IMR-90 (cell line): Measurements from ENCODE around the gene DICER1. TPM values are rescaled to one million over a fixed set of nuclear protein-coding genes. Genes with fewer than 3 reads are reported as not detected.

Experiments used
- ATAC-seq: fragments of 200-7000 bp; cut with Tn5 transposase; 2 replicates; pipeline ENCODE4 v1.9.1; 2020; ENCODE audit warnings: low read depth, mild to moderate bottlenecking, moderate library complexity
- BruUV-seq: library from RNA; stranded (reverse); fragments of 400-500 nt; replicated peaks from 2 replicates; lab custom pipeline; 2021; lab: Mats Ljungman, UMichigan
- CTCF ChIA-PET: fragments of 300-600 bp; formaldehyde crosslinking; extraction: SDS; loops from one replicate; lab custom pipeline; 2021; ENCODE audit warnings: antibody characterized with exemption; lab: Yijun Ruan, JAX
- POLR2A ChIA-PET: fragments of 300-600 bp; sonication (Branson Sonifier 250); formaldehyde crosslinking; loops from one replicate; lab custom pipeline; 2022; ENCODE audit warnings: antibody characterized with exemption; ENCODE audit not compliant: unreplicated experiment; lab: Charles Lee
- DNase-seq: peaks from one replicate; pipeline ENCODE4 v3.0.0; 2013
- H2AFZ ChIP-seq: replicated peaks from 2 replicates; pipeline ENCODE3; 2013; ENCODE audit warnings: low read length, mild to moderate bottlenecking; ENCODE audit not compliant: poor library complexity
- H2AK5ac ChIP-seq: 2 replicates; pipeline ENCODE4 v1.6.1; 2013; ENCODE audit warnings: low read depth, low read length, inconsistent platforms
- H2AK9ac ChIP-seq: replicated peaks from 2 replicates; pipeline ENCODE3; 2013; ENCODE audit warnings: mild to moderate bottlenecking, low read depth, low read length, moderate library complexity; ENCODE audit not compliant: poor library complexity
- H2BK120ac ChIP-seq: 2 replicates; pipeline ENCODE4 v1.6.1; 2013; ENCODE audit warnings: low read depth, low read length, inconsistent platforms
- H2BK15ac ChIP-seq: 3 replicates; pipeline ENCODE4 v1.6.1; 2013; ENCODE audit warnings: low read depth, low read length, inconsistent platforms
- H2BK20ac ChIP-seq: 2 replicates; pipeline ENCODE4 v1.6.1; 2013; ENCODE audit warnings: low read depth, mild to moderate bottlenecking, inconsistent platforms, low read length, moderate library complexity
- H2BK5ac ChIP-seq: 2 replicates; pipeline ENCODE4 v1.6.1; 2013; ENCODE audit warnings: mild to moderate bottlenecking, low read depth, low read length, inconsistent platforms; ENCODE audit not compliant: poor library complexity, severe bottlenecking
- H3K14ac ChIP-seq: replicated peaks from 2 replicates; pipeline ENCODE4 v1.6.1; 2013; ENCODE audit warnings: low read depth, low read length, inconsistent platforms
- H3K18ac ChIP-seq: 2 replicates; pipeline ENCODE4 v1.6.1; 2013; ENCODE audit warnings: low read depth, low read length, control low read depth
- H3K23ac ChIP-seq: 2 replicates; pipeline ENCODE4 v1.6.1; 2013; ENCODE audit warnings: low read depth, low read length, inconsistent platforms
- H3K27ac ChIP-seq: 2 replicates; pipeline ENCODE4 v1.5.1; 2013; ENCODE audit warnings: mild to moderate bottlenecking, control low read depth, low read length; ENCODE audit not compliant: insufficient read depth
- H3K27me3 ChIP-seq: 2 replicates; pipeline ENCODE4 v1.6.1; 2013; ENCODE audit warnings: low read length; ENCODE audit not compliant: control insufficient read depth, insufficient read depth
- H3K36me3 ChIP-seq: 2 replicates; pipeline ENCODE4 v1.6.1; 2013; ENCODE audit warnings: low read length, mixed read lengths; ENCODE audit not compliant: control insufficient read depth, insufficient read depth
- H3K4ac ChIP-seq: 2 replicates; pipeline ENCODE4 v1.6.1; 2013; ENCODE audit warnings: low read depth, low read length, inconsistent platforms
- H3K4me1 ChIP-seq: 2 replicates; pipeline ENCODE4 v1.6.1; 2013; ENCODE audit warnings: low read length, mixed read lengths; ENCODE audit not compliant: control insufficient read depth, insufficient read depth
- H3K4me2 ChIP-seq: 2 replicates; pipeline ENCODE4 v1.6.1; 2013; ENCODE audit warnings: low read depth, mild to moderate bottlenecking, control low read depth, low read length, moderate library complexity
- H3K4me3 ChIP-seq: 2 replicates; pipeline ENCODE4 v1.5.1; 2013; ENCODE audit warnings: low read depth, mild to moderate bottlenecking, control low read depth, low read length, moderate library complexity; ENCODE audit not compliant: insufficient read depth
- H3K56ac ChIP-seq: 2 replicates; pipeline ENCODE4 v1.6.1; 2013; ENCODE audit warnings: low read length, inconsistent platforms; ENCODE audit not compliant: insufficient read depth; ENCODE audit errors: extremely low read depth
- H3K79me1 ChIP-seq, 2 experiments: 2 replicates each; pipeline ENCODE4 v1.6.1; 2013; ENCODE audit warnings: low read length in 2 of 2, inconsistent platforms in 1 of 2, low read depth in 1 of 2
- H3K9ac ChIP-seq: 2 replicates; pipeline ENCODE4 v1.6.1; 2013; ENCODE audit warnings: low read depth, low read length, control low read depth
- H3K9me1 ChIP-seq: 2 replicates; pipeline ENCODE4 v1.6.1; 2013; ENCODE audit warnings: low read length, inconsistent platforms; ENCODE audit not compliant: insufficient read depth
- H3K9me3 ChIP-seq: 2 replicates; pipeline ENCODE4 v1.6.1; 2013; ENCODE audit warnings: low read length; ENCODE audit not compliant: control insufficient read depth, insufficient read depth
- H4K20me1 ChIP-seq: 2 replicates; pipeline ENCODE4 v1.6.1; 2013; ENCODE audit warnings: low read length, inconsistent platforms; ENCODE audit not compliant: insufficient read depth
- H4K5ac ChIP-seq: 2 replicates; pipeline ENCODE4 v1.6.1; 2013; ENCODE audit warnings: mild to moderate bottlenecking, low read depth, low read length, control low read depth
- H4K8ac ChIP-seq, 2 experiments: 2 replicates each; pipeline ENCODE4 v1.6.1; 2013; ENCODE audit warnings: low read depth in 2 of 2, low read length in 2 of 2, control low read depth in 1 of 2, inconsistent platforms in 1 of 2
- H4K91ac ChIP-seq: 2 replicates; pipeline ENCODE4 v1.6.1; 2013; ENCODE audit warnings: low read depth, low read length, inconsistent platforms; ENCODE audit not compliant: insufficient read depth
- MAFK ChIP-seq: IDR thresholded peaks from 2 replicates; pipeline ENCODE4 v1.6.1; 2012; ENCODE audit warnings: low read depth, low read length, improper control_type of control experiment
- MXI1 ChIP-seq: IDR thresholded peaks from 2 replicates; pipeline ENCODE4 v1.6.1; 2012; ENCODE audit warnings: low read depth, mild to moderate bottlenecking, low read length, moderate library complexity, borderline replicate concordance
- RCOR1 ChIP-seq: IDR thresholded peaks from 2 replicates; pipeline ENCODE4 v1.6.1; 2012; ENCODE audit warnings: mild to moderate bottlenecking, low read length, improper control_type of control experiment; ENCODE audit not compliant: insufficient replicate concordance
- WGBS, 2 experiments: methylation state at CpG; one replicate each; pipeline versions ENCODE4 v1.1.5 to v1.1.7; 2013; ENCODE audit warnings: missing lambda C conversion rate in 2 of 2; ENCODE audit not compliant: insufficient read length in 1 of 2; ENCODE audit errors: extremely low coverage in 2 of 2; 5-methylcytosine and 5-hydroxymethylcytosine counted together
- dilution Hi-C: fragments of 300-500 bp; cut with HindIII; formaldehyde crosslinking; loops from one replicate; pipeline ENCODE4 v1.14.3; 2018; ENCODE audit warnings: low sequenced_read_pairs; ENCODE audit not compliant: unreplicated experiment
- in situ Hi-C: fragments of 300-500 bp; cut with MboI; formaldehyde crosslinking; loops from 3 replicates; pipeline ENCODE4 v1.14.3; 2019; ENCODE audit warnings: low sequenced_read_pairs, inconsistent platforms, mixed read lengths
- intact Hi-C: fragments of 100-400 bp; cut with micrococcal nuclease; formaldehyde crosslinking; loops from 2 replicates; pipeline ENCODE4 v1.10.0; 2022
- polyA plus RNA-seq, 3 experiments: library from polyadenylated mRNA; depleted of rRNA; stranded (reverse); fragments of >200 nt; gene quantifications; 2 replicates each; pipeline ENCODE4 v1.2.3, GENCODE V29; 2012; ENCODE audit warnings: low replicate concordance in 1 of 3
- total RNA-seq: library from RNA; depleted of rRNA; stranded (reverse); fragments of >200 nt; gene quantifications from 2 replicates; pipeline ENCODE4 v1.2.3, GENCODE V29; 2012

Gene DICER1
- total and polyA plus RNA-seq, 2 of the 4 experiments (the other 2 are of a cell fraction) = 9.7 to 49.5 TPM

GRCh38 chr14:95123891-95124579, 33.3 kb downstream of the DICER1 start:
- no peak overlapping the region for H2BK20ac ChIP-seq
- H3K4me3 ChIP-seq = no peak overlapping the region
- no peak overlapping the region for H3K27ac ChIP-seq
- H2BK5ac ChIP-seq = no peak overlapping the region
- no peaks in the 10 kb centered on the region for H3K9me3 ChIP-seq
- intact Hi-C loops (loop anchor here (10.0 kb wide), 1 partner anchor 411 kb away; the partner anchor contains the start of gene GLRX5), dilution Hi-C loops (no loop called here), in situ Hi-C loops (no loop called here)
- no peaks in the 10 kb centered on the region for H4K20me1 ChIP-seq
- ChIA-PET POLR2A (interaction anchor here (0.6 kb wide), 1 partner anchor 1006 kb away, joined by 3 read pairs; no protein-coding TSS in a partner anchor), CTCF (interaction anchor here (0.5 kb wide), 1 partner anchor 375 kb away, joined by 4 read pairs; no protein-coding TSS in a partner anchor)
- no peak overlapping the region for H3K14ac ChIP-seq
- WGBS, 2 experiments = 100% methylated on average over 1 to 2 of the region's 9 CpGs
- H2AK5ac ChIP-seq = no peak overlapping the region
- DNase-seq = no peak
- H3K9ac ChIP-seq = no peak overlapping the region
- H4K5ac ChIP-seq = no peak overlapping the region
- no peak overlapping the region for H2AK9ac ChIP-seq
- peaks cover 31 to 33% of the 10 kb centered on the region in 2 experiments for H3K79me1 ChIP-seq
- peaks cover 5% of the 10 kb centered on the region for H3K4me1 ChIP-seq
- TF ChIP-seq RCOR1 (no peak), MXI1 (no peak), MAFK (no peak)
- H3K23ac ChIP-seq = no peak overlapping the region
- ATAC-seq = no peak
- no peak overlapping the region for H4K8ac ChIP-seq
- H2BK120ac ChIP-seq = no peak overlapping the region
- H3K56ac ChIP-seq = no peak overlapping the region
- no peak overlapping the region for H2BK15ac ChIP-seq
- H3K9me1 ChIP-seq = peaks cover 2% of the 10 kb centered on the region; the same call in 1 of the 2 replicates
- H3K4ac ChIP-seq = no peak overlapping the region
- H2AFZ ChIP-seq = no peak overlapping the region
- H3K18ac ChIP-seq = no peak overlapping the region
- no peaks in the 10 kb centered on the region for H3K27me3 ChIP-seq
- no TSS peak for BruUV-seq
- H3K36me3 ChIP-seq = peaks cover 11% of the 10 kb centered on the region
- no peak overlapping the region for H4K91ac ChIP-seq
- H3K4me2 ChIP-seq = no peak overlapping the region
